Activated T-cell treated with anti-CD3 and anti-CD28 coated beads, Interleukin-2, amount 50 U/mL, for 72 hours (primary cell): ENCODE results near the gene CPNE9. TPM values are rescaled to one million over a fixed set of nuclear protein-coding genes. Genes with fewer than 3 reads are reported as not detected.
A peak's percentile ranks its signal among the peaks of the same experiment; 100 is the strongest.
"Not testable (repeated sequence)": the region's sequence is repeated elsewhere in the genome, so short reads cannot be mapped to it uniquely, and the experiment has no call there.

ENCODE experiments used
- ATAC-seq, 2 donors: fragments of 150-1000 bp; cut with Tn5 transposase; replicated peaks in 1 of 2; 2 replicates each; pipeline ENCODE4 v1.10.0; 2021; ENCODE audit warnings: moderate library complexity in 2 of 2, mild to moderate bottlenecking in 1 of 2
- DNase-seq, 2 donors: peaks; one replicate each; pipeline ENCODE4 v3.0.0; 2021 to 2022; ENCODE audit warnings: mixed read lengths in 1 of 2
- H3K27ac Mint-ChIP-seq: one replicate; pipeline ENCODE4 v1.8.0; 2022; ENCODE audit warnings: mild to moderate bottlenecking, moderate library complexity, mixed read lengths
- H3K27me3 Mint-ChIP-seq: one replicate; pipeline ENCODE4 v1.8.0; 2022; ENCODE audit warnings: low read depth, mixed read lengths
- H3K36me3 Mint-ChIP-seq, 2 donors: one replicate each; pipeline ENCODE4 v1.8.0; 2022; ENCODE audit warnings: mixed read lengths in 2 of 2, mild to moderate bottlenecking in 1 of 2; ENCODE audit not compliant: insufficient read depth in 2 of 2
- H3K4me1 Mint-ChIP-seq: one replicate; pipeline ENCODE4 v1.8.0; 2022; ENCODE audit warnings: low read depth, mixed read lengths
- H3K4me3 Mint-ChIP-seq, 2 donors: one replicate each; pipeline ENCODE4 v1.8.0; 2022; ENCODE audit warnings: mild to moderate bottlenecking in 2 of 2, mixed read lengths in 2 of 2, moderate library complexity in 2 of 2
- H3K9me3 Mint-ChIP-seq, 2 donors: one replicate each; pipeline ENCODE4 v1.8.0; 2022; ENCODE audit warnings: mixed read lengths in 2 of 2
- total RNA-seq, 2 donors: library from RNA; stranded (reverse); gene quantifications; one replicate each; pipeline ENCODE4 v1.2.3, GENCODE V29; 2022

Gene CPNE9
- total RNA-seq, 2 donors from 2014 or later, result 0.46 to 0.77 TPM

DNA sequence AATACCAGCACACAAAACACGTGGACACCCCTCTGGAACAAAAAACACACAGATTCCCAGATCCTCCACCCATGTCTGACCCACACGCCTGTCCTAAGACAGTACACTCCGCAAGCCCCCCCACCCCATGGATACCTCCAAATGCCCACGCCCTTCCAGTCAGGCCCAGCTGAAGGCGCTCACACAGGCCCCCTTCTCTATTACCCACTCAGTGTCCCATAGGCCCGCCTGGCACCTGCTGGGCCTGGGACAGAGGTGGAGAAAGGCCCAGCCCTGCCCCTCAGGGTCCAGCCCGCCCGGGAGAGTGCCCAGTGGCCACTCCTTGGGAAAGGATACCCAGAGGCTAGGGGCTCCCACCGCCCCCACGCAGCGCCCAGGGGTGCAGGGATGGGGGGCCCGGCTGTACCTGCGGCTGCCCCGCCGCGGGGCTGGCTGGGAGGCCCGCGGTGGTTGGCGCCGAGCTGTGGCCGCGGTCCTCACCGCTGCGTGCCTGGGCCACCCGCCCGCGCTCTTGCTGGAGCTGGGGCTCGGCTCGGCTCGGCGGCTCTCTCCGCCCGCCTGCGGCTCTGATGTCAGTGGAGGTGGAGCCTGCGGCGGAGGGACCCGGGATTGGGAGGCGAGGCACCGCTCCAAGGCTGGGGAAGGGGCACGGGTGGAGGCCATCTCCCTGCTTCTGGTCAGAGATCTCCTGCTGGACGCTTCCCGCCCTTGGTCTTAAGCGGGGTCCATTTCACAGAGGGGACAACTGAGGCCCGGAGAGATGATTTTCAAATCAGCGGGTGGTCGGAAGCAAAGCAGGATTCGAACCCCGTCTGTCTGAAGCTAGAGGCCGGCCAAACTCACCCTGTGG, 66.0 kb downstream of the CPNE9 start, which contains the start of gene CAMK1:
TSS of gene CAMK1 (minus strand) at position 522 of the 850 bp plus-strand sequence. CDS start 2,198 bp downstream, outside the sequence.
- DNase-seq, result peak; percentile 80 to 87
- H3K9me3 Mint-ChIP-seq, result no peaks in the 10 kb centered on the region
- peaks cover 49% of the 10 kb centered on the region for H3K4me1 Mint-ChIP-seq
- no peaks in the 10 kb centered on the region for H3K27me3 Mint-ChIP-seq
- peak; percentile 98 for ATAC-seq
- H3K36me3 Mint-ChIP-seq, result peaks cover 4 to 8% of the 10 kb centered on the region in 2 donors
- peak within 1 kb of the TSS; percentile 78 to 88 for H3K4me3 Mint-ChIP-seq
- H3K27ac Mint-ChIP-seq, result peak within 1 kb of the TSS; percentile 30

DNA sequence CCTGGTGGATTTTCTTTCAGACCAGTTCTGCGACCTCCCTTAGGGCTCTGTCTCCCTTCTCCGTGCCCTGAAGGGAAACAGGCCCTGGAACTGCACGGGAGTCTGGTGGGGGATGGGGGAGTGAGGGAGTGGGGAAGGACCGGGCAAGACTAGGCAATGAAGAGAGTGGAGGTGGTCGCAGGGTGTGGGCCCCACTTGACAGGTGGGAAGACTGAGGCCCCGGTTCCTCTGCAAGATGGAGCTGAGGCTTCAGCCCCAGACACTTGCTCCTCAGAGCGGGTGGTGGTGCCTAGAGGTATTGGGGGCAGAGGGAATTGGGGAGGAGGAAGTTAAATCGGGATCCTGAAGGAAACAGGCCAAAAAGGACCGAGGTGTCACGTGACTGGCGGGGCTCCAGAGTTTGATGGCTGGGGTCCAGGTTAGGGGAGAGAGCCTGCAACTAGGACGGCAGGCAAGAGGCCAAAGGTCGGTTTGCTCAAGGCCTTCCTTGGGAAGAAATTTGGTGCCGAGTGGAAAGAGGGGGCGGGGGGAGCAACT, 66.7 kb downstream of the CPNE9 start:
- peaks cover 44% of the 10 kb centered on the region for H3K4me1 Mint-ChIP-seq
- no peaks in the 10 kb centered on the region for H3K9me3 Mint-ChIP-seq
- no peak for ATAC-seq
- peak overlapping the region; percentile 78 to 88 for H3K4me3 Mint-ChIP-seq
- H3K36me3 Mint-ChIP-seq, result peaks cover 4 to 8% of the 10 kb centered on the region in 2 donors
- DNase-seq, result no peak
- no peak overlapping the region for H3K27ac Mint-ChIP-seq
- H3K27me3 Mint-ChIP-seq, result no peaks in the 10 kb centered on the region

DNA sequence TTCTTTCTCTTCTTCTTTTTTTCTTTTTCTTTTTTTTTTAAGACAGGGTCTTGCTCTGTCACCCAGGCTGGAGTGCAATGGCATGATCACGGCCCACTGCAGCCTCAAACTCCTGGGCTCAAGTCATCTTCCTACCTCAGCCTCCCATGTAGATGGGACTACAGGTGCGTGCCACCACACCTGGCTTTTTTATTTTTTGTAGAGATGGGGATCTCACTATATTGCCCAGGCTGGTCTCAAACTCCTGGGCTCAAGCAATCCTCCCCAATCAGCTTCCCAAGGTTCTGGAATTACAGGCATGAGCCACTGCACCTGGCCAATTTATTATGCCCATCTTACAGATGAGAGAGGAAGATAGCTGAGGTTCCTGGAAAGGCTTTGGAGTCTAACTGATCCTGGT, 67.4 kb downstream of the CPNE9 start:
- not testable (repeated sequence) for H3K36me3 Mint-ChIP-seq, H3K9me3 Mint-ChIP-seq, H3K27me3 Mint-ChIP-seq, DNase-seq, ATAC-seq, H3K27ac Mint-ChIP-seq
- Mint-ChIP-seq H3K4me1 (peaks cover 40% of the 10 kb centered on the region), H3K4me3 (peak overlapping the region; percentile 78 to 88)

DNA sequence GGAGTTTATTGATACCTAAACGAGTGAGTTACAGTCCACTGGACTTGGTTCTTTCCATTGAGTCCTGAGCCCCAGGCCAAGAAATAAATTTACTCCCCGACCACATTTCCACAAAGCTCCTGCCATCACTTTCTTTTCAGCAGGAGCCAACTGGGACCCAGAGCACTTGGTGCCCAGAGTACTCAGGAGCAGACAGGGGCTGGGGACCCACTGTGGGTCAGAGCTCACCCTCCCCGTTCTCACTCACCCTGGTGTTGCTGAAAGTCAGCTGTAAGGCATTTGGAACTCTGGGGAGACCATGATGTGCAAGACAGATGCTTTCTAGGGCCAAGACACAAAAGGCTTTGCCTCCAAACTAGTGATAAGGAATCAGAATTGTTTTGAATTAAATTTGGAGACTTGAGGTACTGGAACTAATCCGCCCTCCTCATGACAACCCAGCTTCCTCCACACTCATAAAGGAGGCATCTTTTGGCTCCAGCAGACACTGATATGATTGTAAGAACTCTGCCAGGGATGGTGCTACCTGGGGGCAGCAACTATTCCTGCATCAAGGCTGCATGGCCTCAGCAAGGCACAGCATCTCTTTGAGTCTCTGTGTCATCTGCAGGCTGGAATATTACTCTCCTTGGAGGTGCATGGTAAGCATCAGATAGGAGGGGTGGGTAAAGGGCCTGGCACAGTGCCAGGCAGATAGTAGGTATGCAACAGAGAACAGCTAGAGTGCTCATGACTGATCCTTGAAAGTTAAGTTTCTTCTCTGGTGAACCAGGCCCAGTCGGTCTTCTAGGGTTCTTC, 73.5 kb downstream of the CPNE9 start:
- Mint-ChIP-seq H3K9me3 (peaks cover 0 to 3% of the 10 kb centered on the region in 2 donors), H3K36me3 (peaks cover 3 to 12% of the 10 kb centered on the region in 2 donors), H3K4me3 (peak overlapping the region; percentile 72 to 82), H3K27me3 (no peaks in the 10 kb centered on the region), H3K27ac (peak overlapping the region; percentile 88), H3K4me1 (peaks cover 60% of the 10 kb centered on the region)
- no peak for DNase-seq
- no peak for ATAC-seq

DNA sequence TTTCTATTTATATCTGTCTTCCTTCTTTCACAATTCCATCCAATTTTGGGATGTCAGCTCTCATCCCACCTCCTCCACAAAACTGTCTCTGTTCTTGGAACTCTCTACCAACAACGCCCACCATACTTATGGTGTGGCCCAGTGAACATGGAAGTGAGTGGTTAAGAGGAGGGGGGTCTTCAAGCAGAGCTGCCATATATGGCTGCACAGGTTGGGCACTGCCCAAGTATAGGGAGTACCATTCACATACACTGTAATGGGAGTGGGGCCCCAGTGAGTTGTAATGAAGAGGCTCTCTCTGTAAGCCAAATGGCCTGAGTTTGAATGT, 74.0 kb downstream of the CPNE9 start:
- ATAC-seq (peak; percentile 42 to 49), DNase-seq (peak in 1 of 2 donors; percentile 19)
- Mint-ChIP-seq H3K9me3 (peaks cover 0 to 3% of the 10 kb centered on the region in 2 donors), H3K36me3 (peaks cover 7 to 12% of the 10 kb centered on the region in 2 donors), H3K4me3 (peak overlapping the region; percentile 72 to 82), H3K27me3 (no peaks in the 10 kb centered on the region), H3K27ac (peak overlapping the region; percentile 88), H3K4me1 (peaks cover 66% of the 10 kb centered on the region)

DNA sequence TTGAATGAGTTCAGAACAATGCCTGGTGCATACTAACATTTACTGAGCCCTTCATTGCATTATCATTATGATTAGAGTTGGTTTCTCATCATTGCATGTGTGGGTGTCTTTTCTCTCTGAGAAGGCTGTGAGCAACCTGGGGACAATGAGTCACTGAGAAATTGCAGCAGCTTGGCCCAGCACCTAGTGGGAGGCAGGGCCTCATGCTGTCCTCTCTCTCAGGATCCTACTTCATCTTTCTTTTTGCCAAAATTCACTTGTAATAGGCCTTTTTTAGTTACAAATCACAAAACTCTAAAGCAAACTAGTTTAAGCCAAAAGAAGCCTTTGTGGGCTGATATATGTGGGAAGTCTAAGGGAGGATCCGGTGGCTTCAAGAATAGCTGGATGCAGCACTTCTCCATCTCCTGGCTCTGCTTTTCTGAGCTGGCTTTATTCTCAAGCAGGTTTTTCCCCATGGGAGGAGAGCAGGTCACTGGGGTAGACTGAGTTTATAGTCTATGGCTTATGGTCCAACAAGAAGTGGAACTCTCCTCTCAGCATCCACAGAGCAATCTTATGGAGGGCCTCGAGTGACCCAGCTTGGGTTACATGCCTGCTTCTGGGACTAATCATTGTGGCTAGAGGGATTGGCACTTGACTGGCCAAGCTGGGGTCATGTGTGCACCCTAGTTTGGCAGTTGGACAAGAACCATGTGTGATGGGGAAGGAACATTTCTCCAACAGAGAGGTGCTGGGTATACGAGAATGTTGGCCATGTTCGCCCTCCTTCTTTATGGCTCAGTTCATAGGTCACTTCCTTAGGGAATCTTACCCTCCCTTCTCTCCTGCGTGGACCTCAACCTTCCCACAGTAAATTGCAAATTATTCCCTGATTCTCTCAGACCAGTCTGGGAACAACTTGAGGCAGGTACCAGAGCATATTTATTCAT, 74.8 kb downstream of the CPNE9 start:
- H3K27ac Mint-ChIP-seq, result peak overlapping the region; percentile 88
- peaks cover 70% of the 10 kb centered on the region for H3K4me1 Mint-ChIP-seq
- DNase-seq (peak; percentile 78 to 85), ATAC-seq (peak; percentile 88 to 90)
- peaks cover 8 to 16% of the 10 kb centered on the region in 2 donors for H3K36me3 Mint-ChIP-seq
- H3K9me3 Mint-ChIP-seq, result peaks cover 0 to 3% of the 10 kb centered on the region in 2 donors
- no peaks in the 10 kb centered on the region for H3K27me3 Mint-ChIP-seq
- H3K4me3 Mint-ChIP-seq, result peak overlapping the region; percentile 72 to 82

DNA sequence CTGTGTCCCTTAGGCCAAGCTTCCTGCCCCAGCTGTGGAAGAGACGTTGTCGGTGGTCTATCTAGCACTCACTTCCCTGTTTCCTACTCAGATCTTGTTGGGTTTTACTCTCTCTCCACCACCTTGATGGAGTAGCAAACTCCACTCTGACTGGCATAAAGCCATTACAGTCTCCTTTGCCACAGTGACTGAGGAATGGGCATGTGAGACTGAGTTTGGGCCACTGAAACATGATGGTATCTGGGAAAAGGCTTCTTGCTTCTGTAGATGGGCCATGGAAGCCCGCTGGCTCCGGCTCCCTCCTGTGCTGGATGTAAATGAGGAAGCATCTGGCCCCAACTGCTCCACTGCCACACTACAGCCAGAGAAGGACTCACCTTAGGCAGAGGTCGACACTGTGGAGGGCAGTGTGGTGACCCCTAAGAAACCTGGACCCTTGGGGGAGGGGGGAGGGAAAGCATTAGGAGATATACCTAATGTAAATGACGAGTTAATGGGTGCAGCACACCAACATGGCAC, 75.5 kb downstream of the CPNE9 start:
- no peaks in the 10 kb centered on the region for H3K27me3 Mint-ChIP-seq
- no peak for DNase-seq
- no peak for ATAC-seq
- H3K4me3 Mint-ChIP-seq, result peak overlapping the region; percentile 72 to 82
- H3K27ac Mint-ChIP-seq, result peak overlapping the region; percentile 88
- peaks cover 70% of the 10 kb centered on the region for H3K4me1 Mint-ChIP-seq
- peaks cover 0 to 3% of the 10 kb centered on the region in 2 donors for H3K9me3 Mint-ChIP-seq
- H3K36me3 Mint-ChIP-seq, result peaks cover 8 to 16% of the 10 kb centered on the region in 2 donors

Other genes starting within 250 kb of the CPNE9 start
- not detected for gene LHFPL4, start 150.0 kb upstream of the CPNE9 start, total RNA-seq
- gene MTMR14, start 54.3 kb upstream of the CPNE9 start, total RNA-seq, result 10 to 100 TPM; 49.4 to 58.7 TPM
- 10 to 100 TPM; 34.6 to 42.7 TPM for gene BRPF1, start 27.9 kb downstream of the CPNE9 start, total RNA-seq
- 10 to 100 TPM; 31.0 to 33.4 TPM for gene OGG1, start 46.1 kb downstream of the CPNE9 start, total RNA-seq
- 10 to 100 TPM; 38.6 to 47.4 TPM for gene CAMK1, start 66.1 kb downstream of the CPNE9 start, total RNA-seq
- gene TADA3, start 88.6 kb downstream of the CPNE9 start, total RNA-seq, result 100 to 1,000 TPM; 105 to 112 TPM
- gene ARPC4, start 89.2 kb downstream of the CPNE9 start, total RNA-seq, result 100 to 1,000 TPM; 168 to 176 TPM
- 10 to 100 TPM; 63.6 to 75.5 TPM for gene TTLL3, start 106.4 kb downstream of the CPNE9 start, total RNA-seq
- 10 to 100 TPM; 40.1 to 53.7 TPM for gene RPUSD3, start 140.2 kb downstream of the CPNE9 start, total RNA-seq
- under 1 TPM in 1 of 2 donors, not detected in 1; 0.65 TPM for gene CIDEC, start 176.4 kb downstream of the CPNE9 start, total RNA-seq
- 10 to 100 TPM; 34.6 to 39.4 TPM for gene JAGN1, start 186.8 kb downstream of the CPNE9 start, total RNA-seq
- 1 to 10 TPM in 1 of 2 donors, under 1 TPM in 1; 0.94 to 5.5 TPM for gene IL17RE, start 199.0 kb downstream of the CPNE9 start, total RNA-seq
- under 1 TPM; 0.41 to 0.93 TPM for gene IL17RC, start 213.3 kb downstream of the CPNE9 start, total RNA-seq
- 10 to 100 TPM; 18.8 to 25.3 TPM for gene CRELD1, start 230.0 kb downstream of the CPNE9 start, total RNA-seq
- gene PRRT3, start 248.6 kb downstream of the CPNE9 start, total RNA-seq, result 10 to 100 TPM in 1 of 2 donors, 1 to 10 TPM in 1; 7.9 to 14.5 TPM